ENCODE data around the gene CD274.
A peak's percentile ranks its signal among the peaks of the same experiment; 100 is the strongest.
"Not testable (repeated sequence)": the region's sequence is repeated elsewhere in the genome, so short reads cannot be mapped to it uniquely, and the experiment has no call there.

Gene CD274

GRCh38 chr9:5446451-5447236, 3.7 kb upstream of the CD274 start:
- Mint-ChIP-seq H3K9me3 (peaks cover 4% of the 10 kb centered on the region), H3K27me3 (ENCODE audit: low read depth) (no peaks in the 10 kb centered on the region), H3K4me3 (peak overlapping the region; percentile 65), H3K4me1 (ENCODE audit: low read depth) (peaks cover 41% of the 10 kb centered on the region), H3K36me3 (ENCODE audit: low read depth) (peaks cover 4% of the 10 kb centered on the region), H3K27ac (peak overlapping the region; percentile 81)

GRCh38 chr9:5447337-5447736, 3.0 kb upstream of the CD274 start:
- Mint-ChIP-seq H3K27me3 (ENCODE audit: low read depth) (no peaks in the 10 kb centered on the region), H3K4me3 (no peak overlapping the region), H3K4me1 (ENCODE audit: low read depth) (peaks cover 45% of the 10 kb centered on the region), H3K36me3 (ENCODE audit: low read depth) (peaks cover 8% of the 10 kb centered on the region), H3K9me3 (peaks cover 4% of the 10 kb centered on the region), H3K27ac (peak overlapping the region; percentile 53)

- Mint-ChIP-seq H3K36me3 (ENCODE audit: low read depth) (peaks cover 13% of the 10 kb centered on the region), H3K9me3 (peaks cover 4% of the 10 kb centered on the region), H3K4me3 (peak overlapping the region; percentile 39), H3K27me3 (ENCODE audit: low read depth) (no peaks in the 10 kb centered on the region), H3K27ac (peak overlapping the region; percentile 66), H3K4me1 (ENCODE audit: low read depth) (peaks cover 48% of the 10 kb centered on the region)
Measured at GRCh38 chr9:5448016-5448415, 2.3 kb upstream of the CD274 start.

- H3K27ac Mint-ChIP-seq = peak overlapping the region; percentile 94
Measured at GRCh38 chr9:5448461-5449435, 1.6 kb upstream of the CD274 start.

GRCh38 chr9:5449521-5450358, 602 bp upstream of the CD274 start:
- Mint-ChIP-seq H3K27me3 (ENCODE audit: low read depth) (no peaks in the 10 kb centered on the region), H3K4me1 (ENCODE audit: low read depth) (peaks cover 58% of the 10 kb centered on the region), H3K4me3 (peak overlapping the region; percentile 89), H3K36me3 (ENCODE audit: low read depth) (peaks cover 18% of the 10 kb centered on the region), H3K9me3 (peaks cover 4% of the 10 kb centered on the region), H3K27ac (peak overlapping the region; percentile 94)

More at GRCh38 chr9:5448461-5449435, 1.6 kb upstream of the CD274 start:
- peaks cover 4% of the 10 kb centered on the region for H3K9me3 Mint-ChIP-seq
- H3K27me3 Mint-ChIP-seq (ENCODE audit: low read depth) = no peaks in the 10 kb centered on the region
- H3K4me3 Mint-ChIP-seq = peak overlapping the region; percentile 89
- H3K36me3 Mint-ChIP-seq (ENCODE audit: low read depth) = peaks cover 15% of the 10 kb centered on the region
- H3K4me1 Mint-ChIP-seq (ENCODE audit: low read depth) = peaks cover 54% of the 10 kb centered on the region

GRCh38 chr9:5452286-5452609, 1.9 kb downstream of the CD274 start:
- peaks cover 34% of the 10 kb centered on the region for H3K36me3 Mint-ChIP-seq (ENCODE audit: low read depth)
- peaks cover 63% of the 10 kb centered on the region for H3K4me1 Mint-ChIP-seq (ENCODE audit: low read depth)
- no peaks in the 10 kb centered on the region for H3K9me3 Mint-ChIP-seq
- peak overlapping the region; percentile 89 for H3K4me3 Mint-ChIP-seq
- peak overlapping the region; percentile 89 for H3K27ac Mint-ChIP-seq
- H3K27me3 Mint-ChIP-seq (ENCODE audit: low read depth) = no peaks in the 10 kb centered on the region

GRCh38 chr9:5453004-5453403, 2.7 kb downstream of the CD274 start:
- no peaks in the 10 kb centered on the region for H3K9me3 Mint-ChIP-seq
- peak overlapping the region; percentile 81 for H3K27ac Mint-ChIP-seq
- peaks cover 63% of the 10 kb centered on the region for H3K4me1 Mint-ChIP-seq (ENCODE audit: low read depth)
- peak overlapping the region; percentile 81 for H3K4me3 Mint-ChIP-seq
- H3K27me3 Mint-ChIP-seq (ENCODE audit: low read depth) = no peaks in the 10 kb centered on the region
- peaks cover 41% of the 10 kb centered on the region for H3K36me3 Mint-ChIP-seq (ENCODE audit: low read depth)

GRCh38 chr9:5453673-5454072, 3.3 kb downstream of the CD274 start:
- Mint-ChIP-seq H3K9me3 (no peaks in the 10 kb centered on the region), H3K4me3 (peak overlapping the region; percentile 81), H3K27ac (peak overlapping the region; percentile 45), H3K4me1 (ENCODE audit: low read depth) (peaks cover 64% of the 10 kb centered on the region), H3K27me3 (ENCODE audit: low read depth) (no peaks in the 10 kb centered on the region), H3K36me3 (ENCODE audit: low read depth) (peaks cover 48% of the 10 kb centered on the region)

GRCh38 chr9:5455181-5455580, 4.8 kb downstream of the CD274 start:
- peaks cover 71% of the 10 kb centered on the region for H3K4me1 Mint-ChIP-seq (ENCODE audit: low read depth)
- no peaks in the 10 kb centered on the region for H3K9me3 Mint-ChIP-seq
- peak overlapping the region; percentile 52 for H3K4me3 Mint-ChIP-seq
- H3K27me3 Mint-ChIP-seq (ENCODE audit: low read depth) = no peaks in the 10 kb centered on the region
- peaks cover 63% of the 10 kb centered on the region for H3K36me3 Mint-ChIP-seq (ENCODE audit: low read depth)
- H3K27ac Mint-ChIP-seq = peak overlapping the region; percentile 67

- Mint-ChIP-seq H3K4me3 (peak overlapping the region; percentile 66), H3K27me3 (ENCODE audit: low read depth) (no peaks in the 10 kb centered on the region), H3K4me1 (ENCODE audit: low read depth) (peaks cover 71% of the 10 kb centered on the region), H3K36me3 (ENCODE audit: low read depth) (peaks cover 75% of the 10 kb centered on the region), H3K27ac (peak overlapping the region; percentile 86), H3K9me3 (no peaks in the 10 kb centered on the region)
Measured at GRCh38 chr9:5459289-5459829, 9.0 kb downstream of the CD274 start.

- Mint-ChIP-seq H3K27ac (peak overlapping the region; percentile 86), H3K4me1 (ENCODE audit: low read depth) (peaks cover 66% of the 10 kb centered on the region), H3K4me3 (peak overlapping the region; percentile 66), H3K36me3 (ENCODE audit: low read depth) (peaks cover 75% of the 10 kb centered on the region), H3K9me3 (no peaks in the 10 kb centered on the region), H3K27me3 (ENCODE audit: low read depth) (no peaks in the 10 kb centered on the region)
Measured at GRCh38 chr9:5460157-5460556, 9.8 kb downstream of the CD274 start.

- H3K4me3 Mint-ChIP-seq; H3K9me3 Mint-ChIP-seq; H3K27ac Mint-ChIP-seq; H3K27me3 Mint-ChIP-seq (ENCODE audit: low read depth): not testable (repeated sequence)
- Mint-ChIP-seq H3K4me1 (ENCODE audit: low read depth) (peaks cover 32% of the 10 kb centered on the region), H3K36me3 (ENCODE audit: low read depth) (peaks cover 77% of the 10 kb centered on the region)
Measured at GRCh38 chr9:5464831-5465330, 14.5 kb downstream of the CD274 start.

- Mint-ChIP-seq H3K27ac (no peak overlapping the region), H3K4me3 (no peak overlapping the region), H3K9me3 (no peaks in the 10 kb centered on the region), H3K36me3 (ENCODE audit: low read depth) (peaks cover 77% of the 10 kb centered on the region), H3K4me1 (ENCODE audit: low read depth) (peaks cover 25% of the 10 kb centered on the region), H3K27me3 (ENCODE audit: low read depth) (no peaks in the 10 kb centered on the region)
Measured at GRCh38 chr9:5466005-5466404, 15.7 kb downstream of the CD274 start.

GRCh38 chr9:5466766-5467165, 16.4 kb downstream of the CD274 start:
- H3K36me3 Mint-ChIP-seq (ENCODE audit: low read depth) = peaks cover 75% of the 10 kb centered on the region
- H3K27me3 Mint-ChIP-seq (ENCODE audit: low read depth) = no peaks in the 10 kb centered on the region
- no peaks in the 10 kb centered on the region for H3K9me3 Mint-ChIP-seq
- H3K27ac Mint-ChIP-seq = peak overlapping the region; percentile 11
- no peak overlapping the region for H3K4me3 Mint-ChIP-seq
- H3K4me1 Mint-ChIP-seq (ENCODE audit: low read depth) = peaks cover 17% of the 10 kb centered on the region

All from T-helper 1 cell treated with Interleukin-12 subunit alpha and Interleukin-12 subunit beta and Interleukin-4 antibody, amounts not matched to agents 30 μg/mL and 1 μg/mL, for 36 hours (primary cell).